Measurements from ENCODE around the gene CYTH1.

CYTH1 gene

DNA sequence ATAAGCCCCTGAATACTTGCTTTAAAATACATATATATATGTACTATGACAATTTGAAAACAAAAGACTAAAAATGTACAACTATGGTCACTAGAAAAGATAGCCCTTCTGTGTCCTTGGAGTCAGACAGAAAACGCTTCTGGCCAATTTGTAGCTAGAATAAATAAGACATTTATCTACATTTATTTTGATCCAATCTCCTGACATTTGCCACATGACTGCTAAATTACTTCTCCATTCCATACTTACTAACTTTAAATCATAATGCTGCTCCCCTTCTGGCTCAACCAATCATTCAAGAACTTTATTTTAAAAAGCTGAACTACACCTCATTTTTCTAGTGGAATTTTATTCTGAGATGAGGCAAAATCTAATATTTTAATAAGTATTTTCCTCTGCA lies 65.8 kb downstream of the CYTH1 start:
- TF ChIP-seq, protein P1, sequence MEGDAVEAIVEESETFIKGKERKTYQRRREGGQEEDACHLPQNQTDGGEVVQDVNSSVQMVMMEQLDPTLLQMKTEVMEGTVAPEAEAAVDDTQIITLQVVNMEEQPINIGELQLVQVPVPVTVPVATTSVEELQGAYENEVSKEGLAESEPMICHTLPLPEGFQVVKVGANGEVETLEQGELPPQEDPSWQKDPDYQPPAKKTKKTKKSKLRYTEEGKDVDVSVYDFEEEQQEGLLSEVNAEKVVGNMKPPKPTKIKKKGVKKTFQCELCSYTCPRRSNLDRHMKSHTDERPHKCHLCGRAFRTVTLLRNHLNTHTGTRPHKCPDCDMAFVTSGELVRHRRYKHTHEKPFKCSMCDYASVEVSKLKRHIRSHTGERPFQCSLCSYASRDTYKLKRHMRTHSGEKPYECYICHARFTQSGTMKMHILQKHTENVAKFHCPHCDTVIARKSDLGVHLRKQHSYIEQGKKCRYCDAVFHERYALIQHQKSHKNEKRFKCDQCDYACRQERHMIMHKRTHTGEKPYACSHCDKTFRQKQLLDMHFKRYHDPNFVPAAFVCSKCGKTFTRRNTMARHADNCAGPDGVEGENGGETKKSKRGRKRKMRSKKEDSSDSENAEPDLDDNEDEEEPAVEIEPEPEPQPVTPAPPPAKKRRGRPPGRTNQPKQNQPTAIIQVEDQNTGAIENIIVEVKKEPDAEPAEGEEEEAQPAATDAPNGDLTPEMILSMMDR (IDR thresholded peaks at IDR 0.05; ENCODE audit: low read depth, low read length), result no peak
- no peak overlapping the region for H3K4me3 ChIP-seq (ENCODE audit: low read depth, low read length)

GRCh38 chr17:78715876-78716275 lies 66.2 kb downstream of the CYTH1 start:
- no peak overlapping the region for H3K4me3 ChIP-seq (ENCODE audit: low read depth, low read length)
- TF ChIP-seq, protein P1 (IDR thresholded peaks at IDR 0.05; ENCODE audit: low read depth, low read length), result no peak

GRCh38 chr17:78715000-78715771 lies 66.9 kb downstream of the CYTH1 start:
- TF ChIP-seq, protein P1 (IDR thresholded peaks at IDR 0.05; ENCODE audit: low read depth, low read length), result no peak
- no peak overlapping the region for H3K4me3 ChIP-seq (ENCODE audit: low read depth, low read length)

DNA sequence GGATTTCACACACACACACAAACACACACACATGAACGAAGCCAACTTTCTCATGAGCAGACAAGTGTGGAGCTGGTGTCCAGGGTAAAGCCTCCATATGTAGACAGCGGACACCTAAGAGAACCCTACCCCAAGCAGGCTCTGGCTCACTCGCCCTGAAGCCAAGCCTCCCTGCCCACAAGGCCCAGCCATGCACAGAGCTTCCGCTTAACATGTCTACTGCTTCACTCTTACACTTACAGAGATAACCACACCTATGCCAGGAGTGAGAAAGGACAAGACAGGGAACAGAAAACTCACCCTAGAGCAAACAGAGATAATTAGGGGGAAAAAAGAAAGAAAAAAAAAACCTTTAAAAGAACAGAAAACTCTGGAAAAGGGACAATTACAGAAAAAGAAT lies 67.5 kb downstream of the CYTH1 start:
- TF ChIP-seq, protein P1 (IDR thresholded peaks at IDR 0.05; ENCODE audit: low read depth, low read length), result no peak
- no peak overlapping the region for H3K4me3 ChIP-seq (ENCODE audit: low read depth, low read length)

- TF ChIP-seq, protein P1 (IDR thresholded peaks at IDR 0.05; ENCODE audit: low read depth, low read length), result no peak
- no peak overlapping the region for H3K4me3 ChIP-seq (ENCODE audit: low read depth, low read length)
These were observed 70.0 kb downstream of the CYTH1 start for GRCh38 chr17:78712043-78712442.

- no peak overlapping the region for H3K4me3 ChIP-seq (ENCODE audit: low read depth, low read length)
These were observed 71.5 kb downstream of the CYTH1 start for GRCh38 chr17:78710607-78711006.

GRCh38 chr17:78709751-78710181 lies 72.3 kb downstream of the CYTH1 start:
- no peak overlapping the region for H3K4me3 ChIP-seq (ENCODE audit: low read depth, low read length)
- TF ChIP-seq, protein P1 (IDR thresholded peaks at IDR 0.05; ENCODE audit: low read depth, low read length), result no peak

More at GRCh38 chr17:78710607-78711006, 71.5 kb downstream of the CYTH1 start:
- TF ChIP-seq, protein P1 (IDR thresholded peaks at IDR 0.05; ENCODE audit: low read depth, low read length), result no peak

Data from WI38 (cell line).